NB4 (cell line): ENCODE results near the gene GPATCH8.
A peak's percentile ranks its signal among the peaks of the same experiment; 100 is the strongest.

Source experiments
- DNase-seq: peaks from one replicate; pipeline ENCODE4 v3.0.0; 2010; ENCODE audit warnings: low read depth
- H3K4me3 ChIP-seq: one replicate; pipeline ENCODE4 v1.5.1; 2011; ENCODE audit warnings: mild to moderate bottlenecking, low read depth, low read length, moderate library complexity
- MAX ChIP-seq: IDR thresholded peaks from 2 replicates; pipeline ENCODE4 v1.6.1; 2011; ENCODE audit warnings: low read depth, low read length
- MYC ChIP-seq: IDR thresholded peaks from 2 replicates; pipeline ENCODE4 v1.6.1; 2011; ENCODE audit warnings: low read depth, low read length
- POLR2A ChIP-seq: IDR thresholded peaks from 2 replicates; pipeline ENCODE4 v1.6.1; 2011; ENCODE audit warnings: mild to moderate bottlenecking; ENCODE audit not compliant: insufficient read length; ENCODE audit errors: extremely low read depth
- TF ChIP-seq, protein P1 (sequence below): IDR thresholded peaks from one replicate; pipeline ENCODE4 v1.5.1; 2012; ENCODE audit warnings: low read depth, low read length

The GPATCH8 gene

GRCh38 chr17:44379887-44380286, 123.3 kb downstream of the GPATCH8 start:
- TF ChIP-seq, protein P1, sequence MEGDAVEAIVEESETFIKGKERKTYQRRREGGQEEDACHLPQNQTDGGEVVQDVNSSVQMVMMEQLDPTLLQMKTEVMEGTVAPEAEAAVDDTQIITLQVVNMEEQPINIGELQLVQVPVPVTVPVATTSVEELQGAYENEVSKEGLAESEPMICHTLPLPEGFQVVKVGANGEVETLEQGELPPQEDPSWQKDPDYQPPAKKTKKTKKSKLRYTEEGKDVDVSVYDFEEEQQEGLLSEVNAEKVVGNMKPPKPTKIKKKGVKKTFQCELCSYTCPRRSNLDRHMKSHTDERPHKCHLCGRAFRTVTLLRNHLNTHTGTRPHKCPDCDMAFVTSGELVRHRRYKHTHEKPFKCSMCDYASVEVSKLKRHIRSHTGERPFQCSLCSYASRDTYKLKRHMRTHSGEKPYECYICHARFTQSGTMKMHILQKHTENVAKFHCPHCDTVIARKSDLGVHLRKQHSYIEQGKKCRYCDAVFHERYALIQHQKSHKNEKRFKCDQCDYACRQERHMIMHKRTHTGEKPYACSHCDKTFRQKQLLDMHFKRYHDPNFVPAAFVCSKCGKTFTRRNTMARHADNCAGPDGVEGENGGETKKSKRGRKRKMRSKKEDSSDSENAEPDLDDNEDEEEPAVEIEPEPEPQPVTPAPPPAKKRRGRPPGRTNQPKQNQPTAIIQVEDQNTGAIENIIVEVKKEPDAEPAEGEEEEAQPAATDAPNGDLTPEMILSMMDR, result no peak
- TF ChIP-seq POLR2A (no peak), MAX (no peak), MYC (no peak)
- no peak overlapping the region for H3K4me3 ChIP-seq
- no peak for DNase-seq

- TF ChIP-seq, protein P1, result no peak
- TF ChIP-seq MAX (no peak), MYC (no peak), POLR2A (no peak)
- no peak for DNase-seq
- no peak overlapping the region for H3K4me3 ChIP-seq
These were observed 125.0 kb downstream of the GPATCH8 start for GRCh38 chr17:44378171-44378705.

GRCh38 chr17:44376779-44377178, 126.4 kb downstream of the GPATCH8 start:
- H3K4me3 ChIP-seq, result no peak overlapping the region
- TF ChIP-seq POLR2A, result no peak
- TF ChIP-seq, protein P1, result no peak
- TF ChIP-seq MYC, result no peak
- TF ChIP-seq MAX, result no peak
- no peak for DNase-seq

DNA sequence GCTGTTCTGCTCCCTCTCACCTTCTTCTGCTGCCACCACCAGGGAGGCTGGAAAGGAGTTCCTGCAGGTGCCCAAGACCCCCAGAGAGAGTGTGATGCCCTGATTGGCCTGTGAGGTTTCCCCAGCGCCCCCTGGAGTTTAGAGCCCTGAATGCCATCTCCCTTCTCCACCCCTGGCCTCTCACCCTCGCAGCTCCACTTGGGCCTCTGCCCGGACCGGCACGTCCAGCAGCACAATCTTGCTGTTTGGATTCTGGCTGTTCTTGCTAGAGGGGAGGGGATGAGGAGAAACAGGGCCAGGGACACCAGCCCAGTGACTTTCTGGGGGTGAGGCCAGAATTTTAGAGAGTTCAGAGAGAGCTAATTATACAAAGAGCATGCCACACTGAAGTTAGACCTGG, 127.1 kb downstream of the GPATCH8 start:
- DNase-seq, result no peak
- H3K4me3 ChIP-seq, result no peak overlapping the region
- TF ChIP-seq MAX, result no peak
- TF ChIP-seq, protein P1, result peak; percentile 60

- H3K4me3 ChIP-seq, result no peak overlapping the region
- no peak for DNase-seq
- TF ChIP-seq MAX, result no peak
- TF ChIP-seq, protein P1, result no peak
- no peak for TF ChIP-seq MYC
- no peak for TF ChIP-seq POLR2A
These were observed 127.8 kb downstream of the GPATCH8 start for GRCh38 chr17:44375196-44376017.
